Stimulated activated CD8-positive, alpha-beta memory T cell treated with anti-CD3 and anti-CD28 coated beads, Interleukin-12 subunit alpha, Interleukin-12 subunit beta, amount 100 ng/mL, for 1 hour (primary cell): ENCODE data around the gene ERMP1.
"Not testable (repeated sequence)": the region's sequence is repeated elsewhere in the genome, so short reads cannot be mapped to it uniquely, and the experiment has no call there.

ENCODE experiments used
- DNase-seq: peaks from one replicate; pipeline ENCODE4 v3.0.0-alpha.2; 2020; ENCODE audit warnings: low read depth

Gene ERMP1

GRCh38 chr9:5819174-5819573, 13.7 kb downstream of the ERMP1 start:
- no peak for DNase-seq

GRCh38 chr9:5818424-5819142, 14.3 kb downstream of the ERMP1 start:
- no peak for DNase-seq

- DNase-seq = no peak
These were observed 15.1 kb downstream of the ERMP1 start for GRCh38 chr9:5817862-5818261.

- no peak for DNase-seq
These were observed 17.5 kb downstream of the ERMP1 start for GRCh38 chr9:5815461-5815860.

GRCh38 chr9:5813824-5814223, 19.1 kb downstream of the ERMP1 start:
- no peak for DNase-seq

GRCh38 chr9:5811751-5812150, 21.2 kb downstream of the ERMP1 start:
- no peak for DNase-seq

GRCh38 chr9:5805478-5805877, 27.4 kb downstream of the ERMP1 start:
- DNase-seq = no peak

- DNase-seq = no peak
These were observed 31.2 kb downstream of the ERMP1 start for GRCh38 chr9:5801739-5802113.

- DNase-seq = no peak
These were observed 31.8 kb downstream of the ERMP1 start for GRCh38 chr9:5800969-5801738.

- not testable (repeated sequence) for DNase-seq
These were observed 32.5 kb downstream of the ERMP1 start for GRCh38 chr9:5800378-5800777.

- no peak for DNase-seq
These were observed 33.6 kb downstream of the ERMP1 start for GRCh38 chr9:5799314-5799713.

- no peak for DNase-seq
These were observed 34.3 kb downstream of the ERMP1 start for GRCh38 chr9:5798581-5798980.

GRCh38 chr9:5796298-5796697, 36.6 kb downstream of the ERMP1 start:
- no peak for DNase-seq

- DNase-seq = no peak
These were observed 39.1 kb downstream of the ERMP1 start for GRCh38 chr9:5793812-5794211.

GRCh38 chr9:5791870-5792269, 41.0 kb downstream of the ERMP1 start:
- no peak for DNase-seq

GRCh38 chr9:5790923-5791322, 42.0 kb downstream of the ERMP1 start:
- DNase-seq = no peak

GRCh38 chr9:5789489-5789888, 43.4 kb downstream of the ERMP1 start:
- DNase-seq = no peak

- DNase-seq = no peak
These were observed 45.1 kb downstream of the ERMP1 start for GRCh38 chr9:5787759-5788302.

- no peak for DNase-seq
These were observed 45.7 kb downstream of the ERMP1 start for GRCh38 chr9:5787220-5787619.

- DNase-seq = no peak
These were observed 46.4 kb downstream of the ERMP1 start for GRCh38 chr9:5786370-5787127.

GRCh38 chr9:5784526-5785315, 48.2 kb downstream of the ERMP1 start:
- DNase-seq = no peak

GRCh38 chr9:5783982-5784381, 48.9 kb downstream of the ERMP1 start:
- no peak for DNase-seq
